ENCODE data around the gene TMOD2. TPM values are rescaled to one million over a fixed set of nuclear protein-coding genes. Genes with fewer than 3 reads are reported as not detected.

The TMOD2 gene
- total and polyA plus RNA-seq, 8 donors, result 5.2 to 11.3 (median 6.7) TPM

- Histone ChIP-seq H3K9me3 (no peaks in the 10 kb centered on the region), H3K4me1 (no peaks in the 10 kb centered on the region), H3K4me3 (no peak overlapping the region), H3K27me3 (no peaks in the 10 kb centered on the region), H3K27ac (no peak overlapping the region), H3K36me3 (no peaks in the 10 kb centered on the region)
- peak; percentile 84 for ATAC-seq
- intact Hi-C loops (cut with DNase I), result no loop called here
- no peak for TF ChIP-seq CTCF (IDR thresholded peaks at IDR 0.05)
- peak in 2 of 4 donors; percentile 46 to 85 for DNase-seq
Observed at GRCh38 chr15:51793521-51794305, 42.3 kb downstream of the TMOD2 start.

GRCh38 chr15:51796847-51797401 is 45.5 kb downstream of the TMOD2 start:
- intact Hi-C loops (cut with DNase I), result no loop called here
- H3K4me1 ChIP-seq, result peaks cover 0 to 7% of the 10 kb centered on the region in 2 donors
- ATAC-seq, result no peak
- no peak for DNase-seq
- no peak for TF ChIP-seq CTCF (IDR thresholded peaks at IDR 0.05)
- H3K4me3 ChIP-seq, result no peak overlapping the region
- no peaks in the 10 kb centered on the region for H3K27me3 ChIP-seq
- H3K27ac ChIP-seq, result no peak overlapping the region
- H3K9me3 ChIP-seq, result no peaks in the 10 kb centered on the region
- no peaks in the 10 kb centered on the region for H3K36me3 ChIP-seq

GRCh38 chr15:51798281-51798680 is 46.9 kb downstream of the TMOD2 start:
- no peaks in the 10 kb centered on the region for H3K36me3 ChIP-seq

GRCh38 chr15:51799282-51800252 is 48.2 kb downstream of the TMOD2 start:
- Histone ChIP-seq H3K9me3 (no peaks in the 10 kb centered on the region), H3K27me3 (no peaks in the 10 kb centered on the region), H3K4me1 (peaks cover 0 to 7% of the 10 kb centered on the region in 2 donors), H3K27ac (peak overlapping the region; percentile 9 to 28), H3K4me3 (no peak overlapping the region), H3K36me3 (no peaks in the 10 kb centered on the region)
- DNase-seq (no peak), ATAC-seq (peak; percentile 75)
- TF ChIP-seq CTCF (IDR thresholded peaks at IDR 0.05), result no peak
- intact Hi-C loops (cut with DNase I), result no loop called here

More at GRCh38 chr15:51798281-51798680, 46.9 kb downstream of the TMOD2 start:
- DNase-seq (no peak), ATAC-seq (no peak)
- H3K4me3 ChIP-seq, result no peak overlapping the region
- no peak for TF ChIP-seq CTCF (IDR thresholded peaks at IDR 0.05)
- H3K27ac ChIP-seq, result no peak overlapping the region
- no peaks in the 10 kb centered on the region for H3K27me3 ChIP-seq
- peaks cover 0 to 7% of the 10 kb centered on the region in 2 donors for H3K4me1 ChIP-seq
- intact Hi-C loops (cut with DNase I), result no loop called here
- H3K9me3 ChIP-seq, result no peaks in the 10 kb centered on the region

Measured in left lung (tissue), 10 donors.